HUDEP-2 (cell line): ENCODE measurements around the gene CYP2W1.
A peak's percentile ranks its signal among the peaks of the same experiment; 100 is the strongest.

Experiments
- DNase-seq, 76 experiments: peaks; one replicate each; lab custom pipeline; 2025; ENCODE audit not compliant: unreplicated experiment in 76 of 76; lab: John Stamatoyannopoulos, UW

CYP2W1 gene

GRCh38 chr7:963236-964078 lies 19.5 kb upstream of the CYP2W1 start:
- DNase-seq, result no peak

GRCh38 chr7:964401-965231 lies 18.4 kb upstream of the CYP2W1 start:
- peak in 1 of 76 experiments; percentile 7 for DNase-seq

GRCh38 chr7:966291-967069 lies 16.5 kb upstream of the CYP2W1 start:
- DNase-seq, result no peak

- DNase-seq, result no peak
Observed at GRCh38 chr7:967361-968082, 15.5 kb upstream of the CYP2W1 start.

- DNase-seq, result no peak
Observed at GRCh38 chr7:968205-969105, 14.5 kb upstream of the CYP2W1 start.

- no peak for DNase-seq
Observed at GRCh38 chr7:969403-969802, 13.6 kb upstream of the CYP2W1 start.

GRCh38 chr7:970744-971143 lies 12.2 kb upstream of the CYP2W1 start:
- no peak for DNase-seq

- DNase-seq, result no peak
Observed at GRCh38 chr7:972110-972509, 10.9 kb upstream of the CYP2W1 start.

- DNase-seq, result no peak
Observed at GRCh38 chr7:972676-973309, 10.2 kb upstream of the CYP2W1 start.

- no peak for DNase-seq
Observed at GRCh38 chr7:973312-973711, 9.7 kb upstream of the CYP2W1 start.

- no peak for DNase-seq
Observed at GRCh38 chr7:974172-974571, 8.8 kb upstream of the CYP2W1 start.

GRCh38 chr7:974820-975681 lies 7.9 kb upstream of the CYP2W1 start, which contains the start of gene COX19:
Gene COX19, minus strand, starts transcription at chr7:975549. Its CDS starts 40 bp downstream, at chr7:975509.
- peak in 74 of 76 experiments; percentile 19 to 94 (median 80) for DNase-seq

GRCh38 chr7:975702-976473 lies 7.1 kb upstream of the CYP2W1 start:
- no peak for DNase-seq

- no peak for DNase-seq
Observed at GRCh38 chr7:976901-977325, 6.1 kb upstream of the CYP2W1 start.

GRCh38 chr7:977326-978048 lies 5.5 kb upstream of the CYP2W1 start:
- DNase-seq, result no peak

- DNase-seq, result no peak
Observed at GRCh38 chr7:978049-978346, 5.0 kb upstream of the CYP2W1 start.
